CD4-positive, alpha-beta memory T cell (primary cell): Measurements from ENCODE around the gene ATP11C. TPM values are rescaled to one million over a fixed set of nuclear protein-coding genes. Genes with fewer than 3 reads are reported as not detected.
"Not testable (repeated sequence)": the region's sequence is repeated elsewhere in the genome, so short reads cannot be mapped to it uniquely, and the experiment has no call there.

Experiments
- CTCF ChIA-PET: fragments of 350-600 bp; sonication (Branson Sonifier 250); formaldehyde crosslinking; loops from one replicate; lab custom pipeline; 2021; ENCODE audit warnings: inconsistent platforms; ENCODE audit not compliant: partially characterized antibody; lab: Charles Lee
- POLR2A ChIA-PET: fragments of 350-600 bp; sonication (Branson Sonifier 250); formaldehyde crosslinking; loops from one replicate; lab custom pipeline; 2021; ENCODE audit not compliant: partially characterized antibody; lab: Charles Lee
- DNase-seq, 5 donors: peaks; one replicate each; pipeline versions ENCODE4 v3.0.0 to v3.0.0-alpha.2; 2020 to 2022; ENCODE audit warnings: mixed read lengths in 1 of 5
- H3K27ac ChIP-seq: one replicate; pipeline ENCODE4 v1.7.0; 2013; ENCODE audit warnings: low read depth, low read length
- H3K27me3 ChIP-seq: 2 replicates; pipeline ENCODE4 v1.7.0; 2013; ENCODE audit warnings: mild to moderate bottlenecking, low read length, moderate library complexity; ENCODE audit not compliant: insufficient read depth
- H3K36me3 ChIP-seq: 2 replicates; pipeline ENCODE4 v1.7.0; 2013; ENCODE audit warnings: mild to moderate bottlenecking, low read length, moderate library complexity; ENCODE audit not compliant: insufficient read depth
- H3K4me1 ChIP-seq: 2 replicates; pipeline ENCODE4 v1.7.0; 2013; ENCODE audit warnings: mild to moderate bottlenecking, low read length, moderate library complexity; ENCODE audit not compliant: insufficient read depth
- H3K4me3 ChIP-seq, 2 donors: one replicate each; pipeline ENCODE4 v1.7.0; 2013; ENCODE audit warnings: low read length in 2 of 2, mild to moderate bottlenecking in 1 of 2
- H3K9me3 ChIP-seq, 2 donors: one replicate each; pipeline ENCODE4 v1.7.0; 2013; ENCODE audit warnings: low read length in 2 of 2, control low read depth in 1 of 2; ENCODE audit not compliant: control insufficient read depth in 1 of 2
- H3K27ac Mint-ChIP-seq, 7 donors: one replicate each; pipeline ENCODE4 v1.8.0; 2020 to 2021; ENCODE audit warnings: mixed read lengths in 7 of 7, mild to moderate bottlenecking in 6 of 7, inconsistent platforms in 3 of 7, moderate library complexity in 3 of 7
- H3K27me3 Mint-ChIP-seq, 2 donors: one replicate each; pipeline ENCODE4 v1.8.0; 2020 to 2021; ENCODE audit warnings: mixed read lengths in 2 of 2
- H3K36me3 Mint-ChIP-seq, 2 donors: one replicate each; pipeline ENCODE4 v1.8.0; 2020 to 2021; ENCODE audit warnings: mixed read lengths in 2 of 2, inconsistent platforms in 1 of 2, mild to moderate bottlenecking in 1 of 2
- H3K4me1 Mint-ChIP-seq, 4 donors: one replicate each; pipeline ENCODE4 v1.8.0; 2020 to 2021; ENCODE audit warnings: mixed read lengths in 4 of 4, mild to moderate bottlenecking in 1 of 4
- H3K4me3 Mint-ChIP-seq, 8 donors: one replicate each; pipeline ENCODE4 v1.8.0; 2020 to 2021; ENCODE audit warnings: mixed read lengths in 8 of 8, mild to moderate bottlenecking in 7 of 8, moderate library complexity in 6 of 8, inconsistent platforms in 3 of 8
- H3K9me3 Mint-ChIP-seq, 8 donors: one replicate each; pipeline ENCODE4 v1.8.0; 2020 to 2021; ENCODE audit warnings: mixed read lengths in 8 of 8, mild to moderate bottlenecking in 5 of 8, inconsistent platforms in 3 of 8, moderate library complexity in 1 of 8
- intact Hi-C: fragments of 100-400 bp; cut with micrococcal nuclease; formaldehyde crosslinking; loops from one replicate; pipeline ENCODE4 v1.15.1; 2023
- microRNA-seq: library from miRNA; unstranded; fragments of <30 nt; microRNA quantifications from one replicate; pipeline ENCODE4 v1.2.0, GENCODE V29; 2021; ENCODE audit warnings: borderline replicate concordance, borderline number of aligned reads, borderline microRNAs expressed, mixed read lengths
- polyA plus RNA-seq, 2 donors: library from polyadenylated mRNA; unstranded; fragments of 300-500 nt; fragmentation: Illumina TruSeq; gene quantifications; one replicate each; pipeline ENCODE4 v1.2.3, GENCODE V29; 2021
- total RNA-seq, 2 experiments: library from RNA; stranded (reverse); gene quantifications; one replicate each; pipeline ENCODE4 v1.2.3, GENCODE V29; 2021

The ATP11C gene
- total and polyA plus RNA-seq, 4 experiments from 2014 or later, result 3.4 to 25.6 (median 14.9) TPM

- intact Hi-C loops, H3K27me3 ChIP-seq, H3K4me3 Mint-ChIP-seq, H3K27ac Mint-ChIP-seq, H3K4me1 ChIP-seq, DNase-seq, H3K9me3 ChIP-seq, H3K27me3 Mint-ChIP-seq, H3K27ac ChIP-seq, CTCF ChIA-PET, H3K4me3 ChIP-seq, H3K36me3 ChIP-seq, H3K36me3 Mint-ChIP-seq, H3K4me1 Mint-ChIP-seq, POLR2A ChIA-PET: not testable (repeated sequence)
- H3K9me3 Mint-ChIP-seq, result peaks cover 0 to 13% (median 2%) of the 10 kb centered on the region in 8 donors
These were observed 247.7 kb downstream of the ATP11C start for GRCh38 chrX:139685175-139685574.

- Mint-ChIP-seq H3K27ac (no peak overlapping the region), H3K4me1 (no peaks in the 10 kb centered on the region)
- POLR2A ChIA-PET, result no interaction called here
These were observed 252.5 kb downstream of the ATP11C start for GRCh38 chrX:139680356-139680755.

More at GRCh38 chrX:139680356-139680755, 252.5 kb downstream of the ATP11C start:
- no peaks in the 10 kb centered on the region for H3K27me3 ChIP-seq
- no peaks in the 10 kb centered on the region for H3K4me1 ChIP-seq
- H3K36me3 ChIP-seq, result no peaks in the 10 kb centered on the region
- DNase-seq, result no peak
- Mint-ChIP-seq H3K36me3 (no peaks in the 10 kb centered on the region), H3K4me3 (no peak overlapping the region), H3K27me3 (no peaks in the 10 kb centered on the region), H3K9me3 (peaks cover 0 to 17% (median 5%) of the 10 kb centered on the region in 8 donors)
- H3K27ac ChIP-seq, result no peak overlapping the region
- H3K9me3 ChIP-seq, result no peaks in the 10 kb centered on the region
- H3K4me3 ChIP-seq, result no peak overlapping the region
- intact Hi-C loops, result no loop called here
- CTCF ChIA-PET, result no interaction called here

Small RNA genes within 50 kb of the gene (microRNA-seq; reads per million reads assigned to microRNA genes)
- 82.4 reads per million, percentile 66 among the genes with 10 or more reads in this experiment for gene MIR505

Other genes with a start within 250 kb of the ATP11C start
- under 1 TPM; 0.47 to 0.55 TPM for gene MCF2, start 224.9 kb downstream of the ATP11C start, total RNA-seq
- gene MCF2, start 224.9 kb downstream of the ATP11C start, polyA plus RNA-seq, result under 1 TPM in 1 of 2 donors, not detected in 1; 0.09 TPM
- not detected for gene CXorf66, start 32.5 kb upstream of the ATP11C start, total RNA-seq
- not detected for gene CXorf66, start 32.5 kb upstream of the ATP11C start, polyA plus RNA-seq